Spleen (tissue), 13 donors: Measurements from ENCODE around the gene ERVFRD-1. TPM values are rescaled to one million over a fixed set of nuclear protein-coding genes. Genes with fewer than 3 reads are reported as not detected.

ENCODE experiments used
- DNase-seq: peaks from one replicate; pipeline ENCODE4 v3.0.0-alpha.2; 2020
- H3K27ac ChIP-seq, 8 donors: fragments of 200-600 bp; sonication (generic) in 7 of 8; 1 replicate in 4 of 8; 2 replicates in 4 of 8; pipeline versions ENCODE4 v1.5.0 to v1.8.0; 2016 to 2021; ENCODE audit warnings: inconsistent platforms in 4 of 8, mild to moderate bottlenecking in 4 of 8, moderate library complexity in 1 of 8
- H3K27me3 ChIP-seq, 7 donors: fragments of 200-600 bp; sonication (generic) in 6 of 7; replicated peaks in 1 of 7; 1 replicate in 4 of 7; 2 replicates in 3 of 7; pipeline versions ENCODE4 v1.5.0 to v1.8.0; 2016 to 2021; ENCODE audit warnings: inconsistent platforms in 3 of 7, mild to moderate bottlenecking in 1 of 7
- H3K36me3 ChIP-seq, 6 donors: fragments of 200-600 bp; sonication (generic) in 5 of 6; 1 replicate in 4 of 6; 2 replicates in 2 of 6; pipeline versions ENCODE4 v1.5.0 to v1.8.0; 2016 to 2021; ENCODE audit warnings: inconsistent platforms in 2 of 6
- H3K4me1 ChIP-seq, 6 donors: fragments of 200-600 bp; sonication (generic) in 5 of 6; 1 replicate in 3 of 6; 2 replicates in 3 of 6; pipeline versions ENCODE4 v1.5.0 to v1.8.0; 2016 to 2021; ENCODE audit warnings: inconsistent platforms in 3 of 6
- H3K4me3 ChIP-seq, 8 donors: fragments of 200-600 bp; sonication (generic) in 7 of 8; 1 replicate in 4 of 8; 2 replicates in 4 of 8; pipeline versions ENCODE4 v1.5.0 to v1.8.0; 2016 to 2021; ENCODE audit warnings: inconsistent platforms in 4 of 8, mild to moderate bottlenecking in 4 of 8, moderate library complexity in 2 of 8
- H3K9me3 ChIP-seq, 8 donors: fragments of 200-600 bp; sonication (generic) in 7 of 8; 1 replicate in 4 of 8; 2 replicates in 4 of 8; pipeline versions ENCODE4 v1.5.0 to v1.8.0; 2016 to 2021; ENCODE audit warnings: inconsistent platforms in 4 of 8
- CTCF ChIP-seq, 11 experiments: fragments of 200-600 bp in 7 of 11; fragments of 450-650 bp in 4 of 11; sonication (generic) in 4 of 11; IDR thresholded peaks in 8 of 11; conservative IDR thresholded peaks in 3 of 11; 1 replicate in 7 of 11; 2 replicates in 4 of 11; pipeline versions ENCODE4 v1.4.0 to v1.8.0; 2016 to 2021; ENCODE audit warnings: antibody characterized with exemption in 11 of 11, inconsistent platforms in 4 of 11, mild to moderate bottlenecking in 1 of 11
- POLR2A ChIP-seq, 3 donors: fragments of 450-650 bp; IDR thresholded peaks; one replicate each; pipeline ENCODE4 v1.5.1; 2017; ENCODE audit warnings: antibody characterized with exemption in 3 of 3, mild to moderate bottlenecking in 1 of 3
- POLR2AphosphoS5 ChIP-seq, 3 donors: sonication (generic); formaldehyde crosslinking; IDR thresholded peaks; one replicate each; pipeline ENCODE4 v1.5.1; 2017; ENCODE audit warnings: antibody characterized with exemption in 3 of 3
- WGBS, 5 donors: extraction: QIAGEN DNeasy Blood & Tissue Kit in 3 of 5; methylation state at CpG; one replicate each; pipeline versions ENCODE4 v1.1.5 to v1.1.7; 2013 to 2018; 5-methylcytosine and 5-hydroxymethylcytosine counted together
- intact Hi-C: fragments of 100-400 bp; cut with DNase I; formaldehyde crosslinking; loops from one replicate; pipeline ENCODE4 v1.15.0; 2023; ENCODE audit warnings: low total_unique reads
- long read RNA-seq, 2 donors: transcript quantifications; one replicate each; lab custom pipeline, GENCODE V29; 2026
- polyA plus RNA-seq, 3 donors: library from polyadenylated mRNA; stranded (reverse); fragments of 200-250 nt; gene quantifications; one replicate each; pipeline ENCODE4 v1.2.1, GENCODE V29; 2013
- total RNA-seq, 7 donors: library from RNA; depleted of rRNA in 3 of 7; stranded (reverse); fragments of >200 nt in 3 of 7; fragmentation: NEBNext Ultra II Directional in 4 of 7; extraction: Animal tissue kit (Norgen Biotek cat#: 25700) in 4 of 7; gene quantifications; one replicate each; pipeline versions ENCODE4 v1.1.0 to v1.2.1, GENCODE V29; 2016 to 2021
- donor health status: healthy with polysubstance abuse.
- donor health status: DM: no; HTN: no; CAD: no; lungs with moderate emphysema.
- donor health status: DM: no; HTN: no; CAD: no.
- donor health status: Bipolar disorder and iron deficiency.
- donor health status: healthy.
- donor health status: DM: no; HTN: no; CAD: no.
- donor health status: DM: yes; HTN: yes; CAD: no.

Gene ERVFRD-1
- under 1 TPM in 2 of 7 donors, not detected in 5; 0.17 to 0.28 TPM for total RNA-seq
- polyA plus RNA-seq = not detected
- long read RNA-seq, donor 1 = 0 reads
- long read RNA-seq, donor 2 = 0 reads

DNA sequence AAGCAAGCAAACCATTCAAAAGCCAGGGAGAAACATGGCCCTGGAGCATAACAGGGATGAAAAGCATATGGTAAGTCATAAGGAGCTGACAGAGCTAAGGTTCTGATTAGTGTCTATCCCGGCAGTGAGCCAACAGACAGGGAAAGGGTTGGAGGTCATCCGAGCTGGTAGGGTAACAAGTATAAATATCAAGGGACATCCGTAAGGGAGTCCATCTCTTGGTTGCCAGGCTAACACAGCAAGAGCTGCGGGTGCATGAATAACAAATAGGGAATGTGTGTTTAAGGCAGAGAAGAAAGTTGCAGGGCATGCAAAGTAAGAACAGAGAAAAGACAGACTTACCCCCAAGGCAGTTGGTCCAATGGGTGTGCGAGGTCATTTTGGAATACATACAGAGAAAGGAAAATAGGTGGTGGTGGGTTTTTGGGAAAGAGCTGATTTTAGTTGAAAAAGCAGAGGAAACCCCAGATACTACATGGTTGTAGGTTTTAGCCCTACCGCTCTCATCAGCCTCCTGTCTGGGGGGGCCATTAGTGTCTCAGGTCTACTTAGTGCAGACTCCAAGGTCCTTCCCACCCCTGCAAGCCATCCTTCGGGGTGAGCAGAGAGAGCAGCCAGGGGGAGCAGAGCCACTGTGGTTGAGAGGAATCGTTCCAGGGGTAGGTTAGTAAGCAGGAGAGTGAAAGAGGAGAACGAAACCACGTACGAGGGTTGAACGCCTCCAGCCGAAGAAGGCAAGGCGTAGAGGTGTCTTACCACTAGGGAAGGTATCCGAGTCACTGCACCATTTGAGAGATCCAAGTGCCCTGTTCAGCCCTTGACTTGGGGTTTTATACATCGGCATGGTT lies at the start of gene ERVFRD-1:
ERVFRD-1 (minus strand) TSS at position 805 of the 848 bp plus-strand sequence. CDS start 6,415 bp downstream, outside the sequence.
- no peak for DNase-seq
- intact Hi-C loops = no loop called here
- no peaks in the 10 kb centered on the region for H3K27me3 ChIP-seq
- TF ChIP-seq POLR2AphosphoS5 (IDR thresholded peaks at IDR 0.05) = no peak
- no peak for TF ChIP-seq POLR2A (IDR thresholded peaks at IDR 0.05)
- no peak for TF ChIP-seq CTCF (IDR thresholded peaks at IDR 0.05 in 8 of 11, conservative IDR thresholded peaks at IDR 0.05 in 3 of 11)
- H3K36me3 ChIP-seq = no peaks in the 10 kb centered on the region
- peaks cover 0 to 27% (median 7%) of the 10 kb centered on the region in 6 donors for H3K4me1 ChIP-seq
- no peak within 1 kb of the TSS for H3K27ac ChIP-seq
- H3K9me3 ChIP-seq = no peaks in the 10 kb centered on the region
- peak within 1 kb of the TSS in 2 of 8 donors; percentile 0 to 39 for H3K4me3 ChIP-seq
- WGBS, 5 donors = 74 to 86% (median 80%) methylated on average over 16 of the region's 16 CpGs

GRCh38 chr6:11160199-11160598 lies 48.7 kb upstream of the ERVFRD-1 start:
- no peak for DNase-seq
- Histone ChIP-seq H3K4me1 (no peaks in the 10 kb centered on the region), H3K9me3 (peaks cover 0 to 6% (median 0%) of the 10 kb centered on the region in 8 donors), H3K27me3 (no peaks in the 10 kb centered on the region), H3K4me3 (no peak overlapping the region), H3K36me3 (no peaks in the 10 kb centered on the region), H3K27ac (no peak overlapping the region)
- TF ChIP-seq POLR2A (IDR thresholded peaks at IDR 0.05) = no peak
- TF ChIP-seq CTCF (IDR thresholded peaks at IDR 0.05 in 8 of 11, conservative IDR thresholded peaks at IDR 0.05 in 3 of 11) = no peak
- TF ChIP-seq POLR2AphosphoS5 (IDR thresholded peaks at IDR 0.05) = no peak
- intact Hi-C loops = no loop called here
- 57 to 84% (median 64%) methylated on average over 1 of the region's 1 CpG for WGBS, 5 donors

GRCh38 chr6:11155589-11155988 lies 44.1 kb upstream of the ERVFRD-1 start:
- intact Hi-C loops = no loop called here
- H3K4me1 ChIP-seq = no peaks in the 10 kb centered on the region
- no peak overlapping the region for H3K27ac ChIP-seq

More at GRCh38 chr6:11155589-11155988, 44.1 kb upstream of the ERVFRD-1 start:
- peaks cover 0 to 6% (median 0%) of the 10 kb centered on the region in 8 donors for H3K9me3 ChIP-seq
- H3K4me3 ChIP-seq = no peak overlapping the region
- TF ChIP-seq POLR2AphosphoS5 (IDR thresholded peaks at IDR 0.05) (no peak), POLR2A (IDR thresholded peaks at IDR 0.05) (no peak), CTCF (IDR thresholded peaks at IDR 0.05 in 8 of 11, conservative IDR thresholded peaks at IDR 0.05 in 3 of 11) (no peak)
- DNase-seq = no peak
- H3K36me3 ChIP-seq = no peaks in the 10 kb centered on the region
- H3K27me3 ChIP-seq = no peaks in the 10 kb centered on the region
